HG03025 (cell line): ENCODE results near the gene IPO13.

Source experiments
- ATAC-seq: cut with Tn5 transposase; IDR thresholded peaks from one replicate; pipeline ENCODE4 v1.9.1; 2021; ENCODE audit warnings: mild to moderate bottlenecking, moderate library complexity; ENCODE audit not compliant: unreplicated experiment, low FRiP score

The IPO13 gene

DNA sequence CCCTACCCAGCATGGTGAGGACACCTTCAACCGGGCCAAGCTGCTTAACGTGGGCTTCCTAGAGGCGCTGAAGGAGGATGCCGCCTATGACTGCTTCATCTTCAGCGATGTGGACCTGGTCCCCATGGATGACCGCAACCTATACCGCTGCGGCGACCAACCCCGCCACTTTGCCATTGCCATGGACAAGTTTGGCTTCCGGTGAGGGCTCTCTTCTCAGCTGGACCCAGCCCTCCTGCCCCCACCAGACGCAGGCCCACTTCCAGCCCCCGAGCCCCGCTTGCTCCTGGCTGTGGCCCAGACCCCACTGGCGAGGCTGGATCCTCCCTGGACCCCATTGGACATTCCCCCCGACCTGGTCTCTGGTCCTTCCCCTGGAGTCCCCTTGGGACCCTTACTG lies 38.1 kb downstream of the IPO13 start:
- ATAC-seq = no peak

- no peak for ATAC-seq
Observed at GRCh38 chr1:43985984-43986595, 39.3 kb downstream of the IPO13 start.

- ATAC-seq = no peak
Observed at GRCh38 chr1:43986712-43987111, 40.0 kb downstream of the IPO13 start.

GRCh38 chr1:43987159-43987902 lies 40.6 kb downstream of the IPO13 start:
- no peak for ATAC-seq

DNA sequence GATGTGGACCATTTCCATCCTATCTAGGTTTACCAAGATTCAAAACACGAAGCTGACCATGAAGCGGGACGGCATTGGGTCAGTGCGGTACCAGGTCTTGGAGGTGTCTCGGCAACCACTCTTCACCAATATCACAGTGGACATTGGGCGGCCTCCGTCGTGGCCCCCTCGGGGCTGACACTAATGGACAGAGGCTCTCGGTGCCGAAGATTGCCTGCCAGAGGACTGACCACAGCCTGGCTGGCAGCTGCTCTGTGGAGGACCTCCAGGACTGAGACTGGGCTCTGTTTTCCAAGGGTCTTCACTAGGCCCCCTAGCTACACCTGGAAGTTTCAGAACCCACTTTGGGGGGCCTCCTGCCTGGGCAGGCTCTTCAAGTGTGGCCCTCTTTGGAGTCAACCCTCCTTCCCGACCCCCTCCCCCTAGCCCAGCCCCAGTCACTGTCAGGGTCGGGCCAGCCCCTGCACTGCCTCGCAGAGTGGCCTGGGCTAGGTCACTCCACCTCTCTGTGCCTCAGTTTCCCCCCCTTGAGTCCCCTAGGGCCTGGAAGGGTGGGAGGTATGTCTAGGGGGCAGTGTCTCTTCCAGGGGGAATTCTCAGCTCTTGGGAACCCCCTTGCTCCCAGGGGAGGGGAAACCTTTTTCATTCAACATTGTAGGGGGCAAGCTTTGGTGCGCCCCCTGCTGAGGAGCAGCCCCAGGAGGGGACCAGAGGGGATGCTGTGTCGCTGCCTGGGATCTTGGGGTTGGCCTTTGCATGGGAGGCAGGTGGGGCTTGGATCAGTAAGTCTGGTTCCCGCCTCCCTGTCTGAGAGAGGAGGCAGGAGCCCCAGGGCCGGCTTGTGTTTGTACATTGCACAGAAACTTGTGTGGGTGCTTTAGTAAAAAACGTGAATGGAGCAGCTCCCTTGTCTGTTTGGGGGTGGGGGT lies 43.8 kb downstream of the IPO13 start:
- ATAC-seq = no peak

DNA sequence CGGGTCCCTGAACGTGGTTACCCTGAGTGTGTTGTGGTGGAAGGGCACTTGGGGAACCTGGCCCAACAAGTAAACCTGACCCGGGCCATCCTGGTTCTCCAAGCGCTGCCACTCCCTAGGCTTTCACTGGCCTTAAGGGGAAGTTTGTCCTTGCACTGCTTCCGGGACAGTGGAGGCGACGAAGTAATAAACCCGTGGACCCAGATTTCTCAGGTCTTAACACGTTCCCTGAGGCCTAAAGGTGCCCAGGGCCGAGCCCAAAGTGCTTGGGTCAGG lies 44.4 kb downstream of the IPO13 start:
- ATAC-seq = no peak

GRCh38 chr1:43991476-43992231 lies 44.9 kb downstream of the IPO13 start, which contains the start of gene CCDC24:
CCDC24 (plus strand) TSS chr1:43991599; CDS start chr1:43991879, 280 bp downstream.
- peak; percentile 75 for ATAC-seq

- ATAC-seq = no peak
Observed at GRCh38 chr1:43992232-43992995, 45.7 kb downstream of the IPO13 start.

DNA sequence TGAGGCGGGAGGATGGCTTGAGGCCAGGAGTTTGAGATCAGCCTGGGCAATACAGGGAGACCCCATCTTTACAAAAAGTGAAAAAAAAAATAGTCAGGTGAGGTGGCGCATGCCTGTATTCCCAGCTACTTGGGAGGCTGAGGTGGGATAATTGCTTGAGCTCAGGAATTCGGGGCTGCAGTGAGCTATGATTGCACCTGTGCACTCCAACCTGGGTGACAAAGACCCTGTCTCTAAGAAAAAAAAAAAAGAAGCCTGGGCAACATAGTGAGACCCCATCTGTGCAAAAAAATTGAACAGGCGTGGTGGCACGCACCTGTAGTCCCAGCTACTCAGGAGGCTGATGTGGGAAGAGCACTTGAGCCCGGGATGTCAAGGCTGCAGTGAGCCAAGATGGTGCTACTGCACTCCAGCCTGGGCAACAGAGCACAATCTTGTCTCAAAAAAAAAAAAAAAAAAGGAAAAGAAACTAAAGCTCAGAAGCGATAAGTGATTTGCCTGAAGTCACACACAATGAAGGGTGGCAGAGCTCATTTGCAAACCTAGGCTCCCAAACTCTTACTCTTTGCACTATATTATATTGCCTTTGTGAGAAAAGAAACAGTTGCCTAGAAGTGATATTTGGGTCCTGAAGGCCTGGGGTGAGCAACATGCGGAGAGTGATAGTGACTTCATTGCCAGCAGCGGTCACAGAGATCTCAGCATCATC lies 46.6 kb downstream of the IPO13 start:
- ATAC-seq = no peak

GRCh38 chr1:43994071-43994470 lies 47.3 kb downstream of the IPO13 start:
- no peak for ATAC-seq

- ATAC-seq = no peak
Observed at GRCh38 chr1:43994794-43995790, 48.3 kb downstream of the IPO13 start.

GRCh38 chr1:43995984-43996732 lies 49.4 kb downstream of the IPO13 start:
- ATAC-seq = no peak

GRCh38 chr1:43996733-43997115 lies 50.0 kb downstream of the IPO13 start:
- no peak for ATAC-seq

DNA sequence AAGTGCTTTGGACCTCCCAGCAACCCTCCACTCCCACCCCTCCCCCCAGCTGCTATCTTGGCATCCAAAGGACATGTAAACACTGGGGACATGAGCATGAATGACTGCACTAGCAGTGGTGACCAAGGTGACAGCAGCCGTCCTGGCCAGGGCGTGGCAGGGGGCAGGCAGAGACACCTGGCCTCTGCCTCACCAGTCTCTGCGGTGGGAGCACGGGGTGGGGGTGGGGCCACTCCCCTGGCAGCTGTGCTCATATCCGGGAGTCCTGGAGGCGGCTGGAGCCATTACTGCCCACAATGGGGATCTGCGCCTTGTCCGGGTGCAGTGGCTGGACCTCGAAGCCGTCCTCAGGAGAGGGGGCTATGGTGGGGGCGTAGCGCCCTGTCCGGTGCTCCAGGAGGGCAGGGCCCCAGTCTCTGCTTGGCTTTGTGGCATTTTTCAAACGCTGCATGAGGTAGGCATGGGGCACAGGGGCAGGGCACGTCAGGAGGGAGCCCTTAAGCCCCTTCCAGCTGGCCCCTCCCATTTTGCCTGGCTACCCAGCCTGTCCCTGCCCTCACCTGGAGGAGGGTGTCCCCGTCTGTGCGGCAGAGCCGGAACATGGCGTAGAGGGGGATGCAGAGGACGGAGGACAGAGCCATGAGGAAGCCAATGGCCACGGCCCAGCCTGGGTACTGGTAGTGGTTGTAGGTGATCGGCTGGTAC lies 50.7 kb downstream of the IPO13 start:
- ATAC-seq = no peak

GRCh38 chr1:43998000-43998378 lies 51.2 kb downstream of the IPO13 start:
- no peak for ATAC-seq

GRCh38 chr1:43999455-43999854 lies 52.7 kb downstream of the IPO13 start:
- no peak for ATAC-seq

DNA sequence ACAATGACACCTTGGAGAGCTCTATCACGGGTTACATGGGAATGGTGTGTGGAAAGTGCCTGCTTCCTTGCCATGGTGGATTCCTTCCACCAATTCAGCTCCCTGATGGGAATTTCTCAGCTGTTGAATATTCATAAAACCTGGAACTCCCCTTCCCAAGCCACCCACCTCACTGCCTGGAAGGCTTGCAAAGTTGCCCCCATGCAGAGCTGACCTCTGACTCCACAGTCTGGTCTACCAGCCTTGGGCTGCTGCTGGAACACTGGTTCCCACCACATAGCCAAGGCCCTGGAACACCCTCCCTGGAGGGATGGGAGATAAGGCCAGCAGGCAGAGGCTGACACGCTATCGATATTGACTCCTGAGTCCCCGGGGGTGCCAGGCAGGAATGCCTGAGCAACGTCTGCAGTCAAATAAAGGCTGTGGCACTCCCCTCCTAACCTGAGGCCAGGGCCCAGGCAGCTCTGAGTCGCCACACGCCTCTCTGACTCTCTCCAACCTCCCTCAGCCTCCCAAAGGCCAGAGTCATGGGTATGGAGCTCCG lies 53.4 kb downstream of the IPO13 start:
- no peak for ATAC-seq
